Upper lobe of left lung (tissue), 6 donors: ENCODE results near the gene CEP104. TPM values are rescaled to one million over a fixed set of nuclear protein-coding genes. Genes with fewer than 3 reads are reported as not detected.

Source experiments
- ATAC-seq, 2 donors: fragments of 200-7000 bp; cut with Tn5 transposase; one replicate each; pipeline ENCODE4 v1.9.1; 2022; ENCODE audit warnings: mild to moderate bottlenecking in 2 of 2, moderate library complexity in 2 of 2; ENCODE audit not compliant: low FRiP score in 2 of 2
- DNase-seq, 2 donors: peaks; one replicate each; pipeline ENCODE4 v3.0.0-alpha.2; 2019 to 2020
- H3K27ac ChIP-seq, 4 donors: fragments of 200-600 bp; sonication (generic); one replicate each; pipeline ENCODE4 v1.5.1; 2016 to 2019
- H3K27me3 ChIP-seq, 4 donors: fragments of 200-600 bp; sonication (generic); one replicate each; pipeline ENCODE4 v1.5.1; 2017 to 2019
- H3K36me3 ChIP-seq, 4 donors: fragments of 200-600 bp; sonication (generic); one replicate each; pipeline ENCODE4 v1.5.1; 2016 to 2019
- H3K4me1 ChIP-seq, 4 donors: fragments of 200-600 bp; sonication (generic); one replicate each; pipeline ENCODE4 v1.5.1; 2018 to 2019
- H3K4me3 ChIP-seq, 4 donors: fragments of 200-600 bp; sonication (generic); one replicate each; pipeline ENCODE4 v1.5.1; 2017 to 2019; ENCODE audit warnings: mild to moderate bottlenecking in 2 of 4, moderate library complexity in 1 of 4
- H3K9me3 ChIP-seq, 4 donors: fragments of 200-600 bp; sonication (generic); one replicate each; pipeline ENCODE4 v1.5.1; 2018 to 2019
- CTCF ChIP-seq, 6 experiments: fragments of 450-650 bp in 4 of 6; fragments of 200-600 bp in 2 of 6; sonication (generic) in 2 of 6; IDR thresholded peaks; one replicate each; pipeline ENCODE4 v1.5.1; 2016 to 2019; ENCODE audit warnings: antibody characterized with exemption in 6 of 6
- EP300 ChIP-seq, 4 donors: sonication (generic); formaldehyde crosslinking; IDR thresholded peaks; one replicate each; pipeline ENCODE4 v1.5.1; 2017; ENCODE audit warnings: antibody characterized with exemption in 4 of 4, control low read depth in 2 of 4
- POLR2A ChIP-seq, 4 donors: fragments of 450-650 bp; IDR thresholded peaks; one replicate each; pipeline ENCODE4 v1.5.1; 2016 to 2017; ENCODE audit warnings: antibody characterized with exemption in 4 of 4, mild to moderate bottlenecking in 2 of 4
- POLR2AphosphoS5 ChIP-seq, 2 donors: sonication (generic); formaldehyde crosslinking; IDR thresholded peaks; one replicate each; pipeline ENCODE4 v1.5.1; 2017; ENCODE audit warnings: antibody characterized with exemption in 2 of 2
- WGBS, 2 donors: methylation state at CpG; one replicate each; pipeline ENCODE4 v1.1.5; 2017 to 2018; 5-methylcytosine and 5-hydroxymethylcytosine counted together
- total RNA-seq, 6 donors: library from RNA; depleted of rRNA in 4 of 6; stranded (reverse); fragments of >200 nt in 4 of 6; gene quantifications; one replicate each; pipeline versions ENCODE4 v1.1.0 to v1.2.1, GENCODE V29; 2016 to 2021
- donor health status: DM: no; HTN: no; CAD: no; lungs with moderate emphysema.
- donor health status: DM: no; HTN: yes; CAD: no; lungs with severe emphysema.

The CEP104 gene
- total RNA-seq, 6 donors from 2014 or later = 37.7 to 118 (median 53.6) TPM

- WGBS, 2 donors = 0 to 2% methylated on average over 10 of the region's 61 CpGs
- H3K27ac ChIP-seq = peak overlapping the region; percentile 61 to 74 (median 70)
- peak; percentile 84 to 89 for ATAC-seq
- DNase-seq = peak; percentile 95 to 96
- no peaks in the 10 kb centered on the region for H3K27me3 ChIP-seq
- H3K4me3 ChIP-seq = peak overlapping the region; percentile 54 to 78 (median 64)
- H3K4me1 ChIP-seq = peaks cover 26 to 58% (median 47%) of the 10 kb centered on the region in 4 donors
- H3K36me3 ChIP-seq = no peaks in the 10 kb centered on the region
- TF ChIP-seq EP300 (IDR thresholded peaks at IDR 0.05) = no peak
- peak in 1 of 4 donors; percentile 38 for TF ChIP-seq POLR2A (IDR thresholded peaks at IDR 0.05)
- H3K9me3 ChIP-seq = no peaks in the 10 kb centered on the region
These were observed 84.8 kb downstream of the CEP104 start for GRCh38 chr1:3772027-3772714.

GRCh38 chr1:3771108-3772026, 85.6 kb downstream of the CEP104 start:
- H3K36me3 ChIP-seq = no peaks in the 10 kb centered on the region
- H3K4me1 ChIP-seq = peaks cover 26 to 52% (median 43%) of the 10 kb centered on the region in 4 donors
- H3K9me3 ChIP-seq = no peaks in the 10 kb centered on the region
- ATAC-seq = no peak
- TF ChIP-seq POLR2AphosphoS5 (IDR thresholded peaks at IDR 0.05) = no peak
- no peak for TF ChIP-seq POLR2A (IDR thresholded peaks at IDR 0.05)
- TF ChIP-seq EP300 (IDR thresholded peaks at IDR 0.05) = no peak
- no peak for TF ChIP-seq CTCF (IDR thresholded peaks at IDR 0.05)
- peak overlapping the region; percentile 54 to 78 (median 64) for H3K4me3 ChIP-seq
- WGBS, 2 donors = 66 to 82% methylated on average over 17 to 26 of the region's 32 CpGs
- DNase-seq = peak in 1 of 2 donors; percentile 67
- no peaks in the 10 kb centered on the region for H3K27me3 ChIP-seq
- peak overlapping the region in 1 of 4 donors; percentile 5 for H3K27ac ChIP-seq

GRCh38 chr1:3770047-3770765, 86.8 kb downstream of the CEP104 start:
- 85 to 90% methylated on average over 7 to 16 of the region's 16 CpGs for WGBS, 2 donors
- no peak for ATAC-seq
- no peaks in the 10 kb centered on the region for H3K27me3 ChIP-seq
- no peaks in the 10 kb centered on the region for H3K9me3 ChIP-seq
- H3K36me3 ChIP-seq = no peaks in the 10 kb centered on the region
- DNase-seq = no peak
- no peak overlapping the region for H3K27ac ChIP-seq
- TF ChIP-seq EP300 (IDR thresholded peaks at IDR 0.05) = no peak
- TF ChIP-seq CTCF (IDR thresholded peaks at IDR 0.05) = no peak
- no peak for TF ChIP-seq POLR2A (IDR thresholded peaks at IDR 0.05)
- no peak for TF ChIP-seq POLR2AphosphoS5 (IDR thresholded peaks at IDR 0.05)
- no peak overlapping the region for H3K4me3 ChIP-seq
- peaks cover 20 to 40% (median 32%) of the 10 kb centered on the region in 4 donors for H3K4me1 ChIP-seq

- Histone ChIP-seq H3K9me3 (no peaks in the 10 kb centered on the region), H3K27ac (no peak overlapping the region), H3K36me3 (no peaks in the 10 kb centered on the region), H3K27me3 (no peaks in the 10 kb centered on the region), H3K4me1 (peaks cover 14 to 27% (median 21%) of the 10 kb centered on the region in 4 donors), H3K4me3 (no peak overlapping the region)
- no peak for ATAC-seq
- no peak for DNase-seq
- TF ChIP-seq POLR2AphosphoS5 (IDR thresholded peaks at IDR 0.05) (no peak), POLR2A (IDR thresholded peaks at IDR 0.05) (no peak), CTCF (IDR thresholded peaks at IDR 0.05) (no peak), EP300 (IDR thresholded peaks at IDR 0.05) (no peak)
- WGBS, 2 donors = 81 to 82% methylated on average over 11 to 22 of the region's 22 CpGs
These were observed 88.1 kb downstream of the CEP104 start for GRCh38 chr1:3768811-3769390.
